HCT116 (cell line): Measurements from ENCODE around the gene RIPK4. TPM values are rescaled to one million over a fixed set of nuclear protein-coding genes. Genes with fewer than 3 reads are reported as not detected.

Experiments
- ATAC-seq: fragments of 200-7000 bp; cut with Tn5 transposase; 2 replicates; pipeline ENCODE4 v1.9.1; 2020; ENCODE audit warnings: mild to moderate bottlenecking, moderate library complexity
- BruUV-seq: library from RNA; stranded (reverse); fragments of 400-500 nt; replicated peaks from 2 replicates; lab custom pipeline; 2021; lab: Mats Ljungman, UMichigan
- CTCF ChIA-PET: fragments of 300-600 bp; sonication (Branson Sonifier 250); formaldehyde crosslinking; loops from one replicate; lab custom pipeline; 2021; ENCODE audit warnings: antibody characterized with exemption; lab: Charles Lee
- POLR2A ChIA-PET: fragments of 300-600, 350-600 bp; sonication (Branson Sonifier 250); formaldehyde crosslinking; loops from one replicate; lab custom pipeline; 2021; ENCODE audit warnings: antibody characterized with exemption; lab: Charles Lee
- RAD21 ChIA-PET, 2 experiments: fragments of 300-600 bp; sonication (Branson Sonifier 250); formaldehyde crosslinking; loops; one replicate each; lab custom pipeline; 2023; ENCODE audit warnings: low total read pairs in 2 of 2; ENCODE audit not compliant: uncharacterized antibody in 2 of 2, unreplicated experiment in 2 of 2, low non-redundant PET in 1 of 2; lab: Charles Lee
- DNase-seq: peaks from one replicate; pipeline ENCODE4 v3.0.0-alpha.2; 2010; ENCODE audit warnings: low read depth, low spot score
- H2AFZ ChIP-seq: fragments of 200-600 bp; shearing (Covaris generic), sonication (generic); 2 replicates; pipeline ENCODE4 v1.6.1; 2017; ENCODE audit warnings: low read depth, mixed run types, mixed read lengths, antibody characterized with exemption, low read length; ENCODE audit not compliant: poor library complexity, severe bottlenecking
- H3K27ac ChIP-seq: 2 replicates; pipeline ENCODE4 v1.5.1; 2012; ENCODE audit warnings: low read depth, low read length
- H3K27me3 ChIP-seq: fragments of 200-600 bp; sonication (generic); 2 replicates; pipeline ENCODE4 v1.6.1; 2016; ENCODE audit warnings: mixed run types, low read length, mixed read lengths; ENCODE audit not compliant: insufficient read depth
- H3K36me3 ChIP-seq, 2 experiments: fragments of 200-500 bp in 1 of 2; fragments of 200-600 bp in 1 of 2; sonication (Bioruptor generic) in 1 of 2; sonication (generic) in 1 of 2; 2 replicates each; pipeline versions ENCODE4 v1.5.1 to v1.6.1; 2014 to 2016; ENCODE audit warnings: low read length in 2 of 2, inconsistent platforms in 1 of 2, mixed read lengths in 1 of 2, mixed run types in 1 of 2; ENCODE audit not compliant: insufficient read depth in 2 of 2, control insufficient read depth in 1 of 2
- H3K4me1 ChIP-seq, 2 experiments: fragments of 200-600 bp in 1 of 2; sonication (generic) in 1 of 2; 2 replicates each; pipeline versions ENCODE4 v1.5.1 to v1.6.1; 2012 to 2017; ENCODE audit warnings: low read length in 2 of 2, inconsistent platforms in 1 of 2, mild to moderate bottlenecking in 1 of 2, mixed read lengths in 1 of 2, mixed run types in 1 of 2, moderate library complexity in 1 of 2; ENCODE audit not compliant: insufficient read depth in 2 of 2, control insufficient read depth in 1 of 2
- H3K4me2 ChIP-seq: fragments of 200-600 bp; sonication (generic); 2 replicates; pipeline ENCODE4 v1.6.1; 2017; ENCODE audit warnings: mixed run types, low read length, mixed read lengths
- H3K4me3 ChIP-seq, 2 experiments: fragments of 200-600 bp in 1 of 2; sonication (generic) in 1 of 2; replicated peaks in 1 of 2; 2 replicates each; pipeline ENCODE4 v1.5.1; 2011 to 2016; ENCODE audit warnings: low read length in 2 of 2, control low read depth in 1 of 2, low read depth in 1 of 2, mild to moderate bottlenecking in 1 of 2, mixed read lengths in 1 of 2, mixed run types in 1 of 2
- H3K79me2 ChIP-seq: fragments of 200-600 bp; sonication (generic); 2 replicates; pipeline ENCODE4 v1.6.1; 2017; ENCODE audit warnings: mild to moderate bottlenecking, mixed run types, low read length, moderate library complexity, mixed read lengths; ENCODE audit not compliant: insufficient read depth
- H3K9ac ChIP-seq: fragments of 200-600 bp; sonication (generic); 2 replicates; pipeline ENCODE4 v1.6.1; 2016; ENCODE audit warnings: low read length, mixed read lengths
- H3K9me2 ChIP-seq: fragments of 200-600 bp; sonication (generic), shearing (Covaris generic); 2 replicates; pipeline ENCODE4 v1.6.1; 2017; ENCODE audit warnings: mixed run types, mild to moderate bottlenecking, moderate library complexity; ENCODE audit not compliant: insufficient read depth
- H3K9me3 ChIP-seq, 2 experiments: fragments of 200-500 bp in 1 of 2; fragments of 200-600 bp in 1 of 2; sonication (Bioruptor generic) in 1 of 2; sonication (generic) in 1 of 2; 2 replicates each; pipeline ENCODE4 v1.6.1; 2014 to 2017; ENCODE audit warnings: low read length in 2 of 2, mixed read lengths in 2 of 2, inconsistent platforms in 1 of 2, low read depth in 1 of 2, mild to moderate bottlenecking in 1 of 2, mixed run types in 1 of 2, moderate library complexity in 1 of 2; ENCODE audit not compliant: control insufficient read depth in 1 of 2, insufficient read depth in 1 of 2
- H4K20me1 ChIP-seq: fragments of 200-600 bp; sonication (generic), shearing (Covaris generic); 2 replicates; pipeline ENCODE4 v1.6.1; 2017; ENCODE audit warnings: mixed run types, mild to moderate bottlenecking, moderate library complexity; ENCODE audit not compliant: insufficient read depth
- ELF1 ChIP-seq: IDR thresholded peaks from 2 replicates; pipeline ENCODE4 v1.6.1; 2012; ENCODE audit warnings: low read depth, borderline replicate concordance
- POLR2AphosphoS5 ChIP-seq: IDR thresholded peaks from 2 replicates; pipeline ENCODE4 v1.6.1; 2011; ENCODE audit warnings: mild to moderate bottlenecking, low read depth, low read length, moderate library complexity
- SP1 ChIP-seq: IDR thresholded peaks from 2 replicates; pipeline ENCODE4 v1.6.1; 2012; ENCODE audit warnings: low read depth
- SRF ChIP-seq: IDR thresholded peaks from 2 replicates; pipeline ENCODE4 v1.6.1; 2012; ENCODE audit warnings: low read depth
- TCF7L2 ChIP-seq: IDR thresholded peaks from 2 replicates; pipeline ENCODE4 v1.7.0; 2011; ENCODE audit warnings: borderline replicate concordance, inconsistent platforms; ENCODE audit not compliant: insufficient read depth, insufficient read length; ENCODE audit errors: extremely low read depth
- intact Hi-C: fragments of 100-400 bp; cut with micrococcal nuclease; formaldehyde crosslinking; loops from 2 replicates; pipeline ENCODE4 v1.10.0; 2022
- total RNA-seq: library from RNA; stranded (reverse); gene quantifications from one replicate; pipeline ENCODE4 v1.2.1, GENCODE V29; 2021; ENCODE audit not compliant: unreplicated experiment
- TF ChIP-seq, protein P1 (sequence below): IDR thresholded peaks from 2 replicates; pipeline ENCODE4 v1.6.1; 2012

RIPK4 gene
- total RNA-seq, 1 experiment from 2014 or later, result 9.9 TPM

DNA sequence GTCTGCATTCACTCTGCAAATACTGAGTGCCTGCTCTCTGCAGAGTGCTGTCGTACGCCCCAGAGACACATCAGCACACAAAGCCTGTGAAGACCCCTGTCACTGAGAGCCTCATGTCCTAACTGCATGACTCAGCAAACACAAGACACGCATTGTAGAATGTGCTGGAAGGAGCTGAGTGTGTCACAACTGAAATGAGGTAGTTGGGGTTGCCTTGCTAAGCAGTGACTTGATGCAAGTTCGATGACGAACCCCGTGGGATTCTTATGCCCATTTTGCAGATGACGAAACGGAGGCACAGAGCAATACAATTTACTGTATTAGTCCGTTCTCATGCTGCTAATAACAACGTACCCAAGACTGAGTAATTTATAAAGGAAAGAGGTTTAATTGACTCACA is 65.1 kb downstream of the RIPK4 start:
- no peaks in the 10 kb centered on the region for H4K20me1 ChIP-seq
- ChIA-PET POLR2A (no interaction called here), CTCF (no interaction called here), RAD21 (no interaction called here)
- DNase-seq (no peak), ATAC-seq (no peak)
- H3K27me3 ChIP-seq, result no peaks in the 10 kb centered on the region
- no TSS peak for BruUV-seq
- intact Hi-C loops, result no loop called here
- peaks cover 17 to 19% of the 10 kb centered on the region in 2 experiments for H3K4me1 ChIP-seq
- H2AFZ ChIP-seq, result no peak overlapping the region
- H3K9ac ChIP-seq, result no peak overlapping the region
- H3K36me3 ChIP-seq, result no peaks in the 10 kb centered on the region
- no peak overlapping the region for H3K4me3 ChIP-seq
- H3K4me2 ChIP-seq, result no peak overlapping the region
- H3K27ac ChIP-seq, result no peak overlapping the region
- H3K9me3 ChIP-seq, result no peaks in the 10 kb centered on the region
- no peaks in the 10 kb centered on the region for H3K79me2 ChIP-seq
- no peaks in the 10 kb centered on the region for H3K9me2 ChIP-seq
- TF ChIP-seq SP1, result no peak

DNA sequence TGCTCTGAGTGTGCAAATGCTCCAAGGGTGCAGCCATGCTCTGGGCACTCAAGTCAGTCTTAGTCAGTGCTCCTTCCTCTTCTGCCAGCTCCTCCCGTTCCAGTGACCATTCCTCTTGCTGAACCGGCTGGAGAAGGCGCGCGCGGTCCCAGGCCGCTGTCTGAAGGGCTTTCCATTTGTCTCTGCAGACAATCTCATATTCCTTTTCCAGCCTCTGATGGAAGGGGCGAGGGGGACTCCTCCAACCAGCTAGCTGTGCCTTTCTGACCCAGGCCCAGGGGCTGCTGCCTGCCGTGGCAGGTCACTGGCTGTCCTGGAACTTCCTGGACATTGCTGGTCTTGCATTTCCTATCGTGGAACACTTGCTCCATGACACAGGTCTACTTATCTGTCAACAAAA is 67.5 kb downstream of the RIPK4 start:
- intact Hi-C loops, result no loop called here
- H3K79me2 ChIP-seq, result no peaks in the 10 kb centered on the region

More for the DNA sequence above, 67.5 kb downstream of the RIPK4 start:
- no peak overlapping the region for H3K9ac ChIP-seq
- H3K36me3 ChIP-seq, result no peaks in the 10 kb centered on the region
- no peak overlapping the region for H3K27ac ChIP-seq
- ChIA-PET RAD21 (no interaction called here), CTCF (no interaction called here), POLR2A (no interaction called here)
- no peak for ATAC-seq
- H3K9me3 ChIP-seq, result no peaks in the 10 kb centered on the region
- peaks cover 4% of the 10 kb centered on the region for H3K27me3 ChIP-seq
- BruUV-seq, result no TSS peak
- H2AFZ ChIP-seq, result no peak overlapping the region
- peaks cover 3 to 6% of the 10 kb centered on the region in 2 experiments for H3K4me1 ChIP-seq
- no peaks in the 10 kb centered on the region for H4K20me1 ChIP-seq
- DNase-seq, result no peak
- TF ChIP-seq ELF1 (no peak), SRF (no peak), TCF7L2 (no peak), POLR2AphosphoS5 (no peak)
- TF ChIP-seq, protein P1, sequence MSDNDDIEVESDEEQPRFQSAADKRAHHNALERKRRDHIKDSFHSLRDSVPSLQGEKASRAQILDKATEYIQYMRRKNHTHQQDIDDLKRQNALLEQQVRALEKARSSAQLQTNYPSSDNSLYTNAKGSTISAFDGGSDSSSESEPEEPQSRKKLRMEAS, result no peak
- no peaks in the 10 kb centered on the region for H3K9me2 ChIP-seq
- no peak overlapping the region for H3K4me3 ChIP-seq
- H3K4me2 ChIP-seq, result no peak overlapping the region
